Measurements from ENCODE around the gene CD4.

The CD4 gene

DNA sequence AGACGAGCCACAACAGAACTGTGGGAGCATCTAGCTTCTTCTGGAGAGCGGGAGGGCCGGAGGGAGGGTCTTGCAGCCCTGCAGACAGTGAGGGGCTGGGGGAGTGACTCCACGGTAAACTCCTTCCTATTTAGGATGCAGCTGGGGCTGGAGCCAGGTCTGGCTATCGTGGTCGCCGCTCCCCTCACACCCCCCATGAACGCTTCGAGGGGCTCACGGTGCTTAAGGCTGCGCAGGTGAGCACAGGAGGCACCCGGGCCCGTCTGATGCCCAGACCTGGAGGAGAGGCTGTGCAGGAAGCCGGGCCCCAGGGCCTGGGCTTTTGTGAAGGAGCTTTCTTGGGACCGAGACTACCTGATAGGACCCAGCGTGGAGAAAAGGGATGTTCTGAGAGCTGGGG, 47.5 kb downstream of the CD4 start:
- no peak overlapping the region for H3K9ac ChIP-seq (ENCODE audit: low read length)
- H4K5ac ChIP-seq (ENCODE audit: low read length), result no peak overlapping the region
- no peaks in the 10 kb centered on the region for H3K27me3 ChIP-seq (ENCODE audit: insufficient read depth, low read length, poor library complexity)
- no peak overlapping the region for H3K4me3 ChIP-seq (ENCODE audit: low read length)
- no peak overlapping the region for H3K27ac ChIP-seq (ENCODE audit: low read depth, low read length)
- no peak overlapping the region for H2BK120ac ChIP-seq (ENCODE audit: low read depth, low read length)
- no peaks in the 10 kb centered on the region for H3K79me1 ChIP-seq (ENCODE audit: low read length)
- H3K79me2 ChIP-seq (ENCODE audit: control insufficient read depth, insufficient read depth, low read length), result no peaks in the 10 kb centered on the region
- no peak overlapping the region for H3K4me2 ChIP-seq (ENCODE audit: low read length)
- H2BK5ac ChIP-seq (ENCODE audit: low read length), result no peak overlapping the region
- no peak overlapping the region for H3K23ac ChIP-seq (ENCODE audit: low read length)
- H3K4me1 ChIP-seq (ENCODE audit: control insufficient read depth, low read depth, low read length), result no peaks in the 10 kb centered on the region
- no peak overlapping the region for H2BK15ac ChIP-seq (replicated peaks; ENCODE audit: low read depth)
- H3K18ac ChIP-seq (ENCODE audit: low read length), result no peak overlapping the region
- H2AK5ac ChIP-seq (ENCODE audit: low read length), result no peak overlapping the region
- no peak overlapping the region for H4K8ac ChIP-seq (ENCODE audit: low read depth, low read length)
- H3K4ac ChIP-seq (ENCODE audit: low read depth, low read length), result no peak overlapping the region
- no peak overlapping the region for H3K56ac ChIP-seq (ENCODE audit: low read length)
- WGBS (ENCODE audit: extremely low coverage, insufficient coverage, low lambda C conversion rate), result no CpG with 5 or more reads among the region's 16 CpGs
- H3K36me3 ChIP-seq (ENCODE audit: control insufficient read depth, insufficient read depth, low read length), result peaks cover 18% of the 10 kb centered on the region
- DNase-seq, result no peak

DNA sequence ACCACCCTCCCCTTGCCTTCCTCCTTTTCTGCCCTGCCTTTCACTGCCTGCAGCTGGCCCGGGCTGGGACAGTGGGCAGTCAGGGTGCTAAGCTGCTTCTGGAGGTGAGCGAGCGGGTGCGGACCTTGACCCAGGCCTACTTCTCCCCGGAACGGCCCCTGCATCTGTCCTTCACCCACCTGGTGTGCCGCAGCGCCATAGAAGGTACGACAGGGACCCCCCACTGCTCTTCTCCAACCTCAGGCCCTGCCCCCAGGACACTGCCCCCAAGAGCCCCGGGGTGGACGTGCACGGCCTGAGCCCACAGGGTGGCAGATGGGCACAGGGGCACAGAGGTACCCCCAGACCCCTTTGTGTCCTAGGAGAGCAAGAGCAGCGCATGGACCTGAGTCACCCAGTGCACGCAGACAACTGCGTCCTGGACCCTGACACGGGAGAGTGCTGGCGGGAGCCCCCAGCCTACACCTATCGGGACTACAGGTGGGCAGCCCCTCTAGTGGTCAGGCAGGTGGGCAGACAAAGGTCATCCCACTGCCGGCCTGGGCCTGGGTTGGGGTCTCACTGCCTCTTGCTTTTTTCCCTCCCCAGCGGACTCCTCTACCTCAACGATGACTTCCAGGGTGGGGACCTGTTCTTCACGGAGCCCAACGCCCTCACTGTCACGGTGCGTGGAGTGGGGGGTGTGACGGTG, 48.2 kb downstream of the CD4 start:
- peaks cover 18% of the 10 kb centered on the region for H3K36me3 ChIP-seq (ENCODE audit: control insufficient read depth, insufficient read depth, low read length)
- no peaks in the 10 kb centered on the region for H3K27me3 ChIP-seq (ENCODE audit: insufficient read depth, low read length, poor library complexity)
- no peak for DNase-seq
- no peak overlapping the region for H4K8ac ChIP-seq (ENCODE audit: low read depth, low read length)
- H3K27ac ChIP-seq (ENCODE audit: low read depth, low read length), result no peak overlapping the region
- no peak overlapping the region for H4K5ac ChIP-seq (ENCODE audit: low read length)
- H3K79me1 ChIP-seq (ENCODE audit: low read length), result no peaks in the 10 kb centered on the region
- no peak overlapping the region for H2AK5ac ChIP-seq (ENCODE audit: low read length)
- WGBS (ENCODE audit: extremely low coverage, insufficient coverage, low lambda C conversion rate), result no CpG with 5 or more reads among the region's 26 CpGs
- no peak overlapping the region for H2BK15ac ChIP-seq (replicated peaks; ENCODE audit: low read depth)
- no peak overlapping the region for H3K4ac ChIP-seq (ENCODE audit: low read depth, low read length)
- no peaks in the 10 kb centered on the region for H3K4me1 ChIP-seq (ENCODE audit: control insufficient read depth, low read depth, low read length)
- H3K79me2 ChIP-seq (ENCODE audit: control insufficient read depth, insufficient read depth, low read length), result no peaks in the 10 kb centered on the region
- no peak overlapping the region for H3K4me2 ChIP-seq (ENCODE audit: low read length)
- H2BK5ac ChIP-seq (ENCODE audit: low read length), result no peak overlapping the region
- no peak overlapping the region for H3K4me3 ChIP-seq (ENCODE audit: low read length)
- H2BK120ac ChIP-seq (ENCODE audit: low read depth, low read length), result no peak overlapping the region
- no peak overlapping the region for H3K56ac ChIP-seq (ENCODE audit: low read length)
- no peak overlapping the region for H3K23ac ChIP-seq (ENCODE audit: low read length)
- no peak overlapping the region for H3K9ac ChIP-seq (ENCODE audit: low read length)
- no peak overlapping the region for H3K18ac ChIP-seq (ENCODE audit: low read length)

DNA sequence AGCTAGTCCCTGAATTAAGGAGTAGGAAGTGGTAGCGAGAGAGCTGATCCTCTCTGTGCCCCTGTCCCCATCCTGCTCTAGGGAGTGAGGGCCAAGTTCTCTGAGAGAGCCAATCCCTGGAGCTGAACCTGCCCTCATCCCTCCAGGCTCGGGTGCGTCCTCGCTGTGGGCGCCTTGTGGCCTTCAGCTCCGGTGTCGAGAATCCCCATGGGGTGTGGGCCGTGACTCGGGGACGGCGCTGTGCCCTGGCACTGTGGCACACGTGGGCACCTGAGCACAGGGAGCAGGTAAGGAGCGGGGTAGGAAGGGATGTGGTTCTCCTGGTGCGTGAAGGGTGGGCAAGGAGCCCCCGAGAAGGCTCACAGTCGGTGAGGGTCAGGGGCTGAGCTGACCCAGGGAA, 49.5 kb downstream of the CD4 start:
- no peak for DNase-seq
- Histone ChIP-seq H3K36me3 (ENCODE audit: control insufficient read depth, insufficient read depth, low read length) (peaks cover 16% of the 10 kb centered on the region), H2BK15ac (replicated peaks; ENCODE audit: low read depth) (no peak overlapping the region), H3K18ac (ENCODE audit: low read length) (no peak overlapping the region), H3K4ac (ENCODE audit: low read depth, low read length) (no peak overlapping the region), H3K79me1 (ENCODE audit: low read length) (no peaks in the 10 kb centered on the region), H3K27me3 (ENCODE audit: insufficient read depth, low read length, poor library complexity) (no peaks in the 10 kb centered on the region), H3K27ac (ENCODE audit: low read depth, low read length) (no peak overlapping the region), H4K8ac (ENCODE audit: low read depth, low read length) (no peak overlapping the region), H3K56ac (ENCODE audit: low read length) (no peak overlapping the region), H2AK5ac (ENCODE audit: low read length) (no peak overlapping the region), H3K4me2 (ENCODE audit: low read length) (no peak overlapping the region), H4K5ac (ENCODE audit: low read length) (no peak overlapping the region), H3K9ac (ENCODE audit: low read length) (no peak overlapping the region), H2BK5ac (ENCODE audit: low read length) (no peak overlapping the region), H3K4me3 (ENCODE audit: low read length) (no peak overlapping the region), H3K4me1 (ENCODE audit: control insufficient read depth, low read depth, low read length) (no peaks in the 10 kb centered on the region), H3K79me2 (ENCODE audit: control insufficient read depth, insufficient read depth, low read length) (no peaks in the 10 kb centered on the region), H3K23ac (ENCODE audit: low read length) (no peak overlapping the region), H2BK120ac (ENCODE audit: low read depth, low read length) (no peak overlapping the region)
- no CpG with 5 or more reads among the region's 16 CpGs for WGBS (ENCODE audit: extremely low coverage, insufficient coverage, low lambda C conversion rate)

DNA sequence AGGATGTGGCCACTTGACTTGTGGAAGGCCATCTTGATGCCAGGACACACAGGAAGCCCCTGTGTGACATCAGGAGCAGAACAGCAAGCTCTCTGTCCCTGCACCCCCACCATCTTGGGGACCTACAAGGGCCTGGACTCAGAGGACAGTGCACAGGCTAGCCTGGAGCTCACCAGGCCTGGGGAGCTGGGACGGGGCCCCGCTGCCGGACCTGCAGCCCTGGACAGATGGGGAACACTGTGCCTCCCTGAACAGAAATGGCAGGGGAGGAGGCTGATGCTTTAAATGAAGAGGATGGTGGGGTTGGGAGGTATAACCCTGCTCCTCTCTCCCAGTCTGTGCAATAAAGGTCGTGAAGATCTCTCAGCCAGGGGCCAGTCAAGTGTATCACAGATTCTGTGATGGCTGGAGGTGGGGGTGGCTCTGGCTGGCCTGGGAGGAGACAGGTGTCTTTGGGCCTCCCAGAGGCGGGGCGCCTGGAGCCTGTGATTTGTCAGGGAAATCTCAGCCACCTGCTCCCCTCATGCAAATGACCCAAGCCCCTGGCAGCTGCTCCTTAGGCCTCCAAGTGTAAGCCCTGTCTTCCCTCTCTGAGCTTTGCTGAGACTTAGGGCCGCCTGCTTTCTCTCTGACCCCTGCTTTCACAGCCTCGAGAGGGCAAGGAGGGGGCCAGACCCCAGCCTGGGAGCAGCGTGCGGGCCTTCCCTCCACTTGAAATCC, 50.3 kb downstream of the CD4 start:
- H2AK5ac ChIP-seq (ENCODE audit: low read length), result no peak overlapping the region
- H3K9ac ChIP-seq (ENCODE audit: low read length), result no peak overlapping the region
- H3K79me2 ChIP-seq (ENCODE audit: control insufficient read depth, insufficient read depth, low read length), result no peaks in the 10 kb centered on the region
- H2BK120ac ChIP-seq (ENCODE audit: low read depth, low read length), result no peak overlapping the region
- no peak overlapping the region for H4K5ac ChIP-seq (ENCODE audit: low read length)
- WGBS (ENCODE audit: extremely low coverage, insufficient coverage, low lambda C conversion rate), result no CpG with 5 or more reads among the region's 10 CpGs
- H3K4ac ChIP-seq (ENCODE audit: low read depth, low read length), result no peak overlapping the region
- H3K36me3 ChIP-seq (ENCODE audit: control insufficient read depth, insufficient read depth, low read length), result peaks cover 15% of the 10 kb centered on the region
- peak; percentile 8 for DNase-seq
- no peaks in the 10 kb centered on the region for H3K27me3 ChIP-seq (ENCODE audit: insufficient read depth, low read length, poor library complexity)
- no peak overlapping the region for H2BK5ac ChIP-seq (ENCODE audit: low read length)
- H3K4me1 ChIP-seq (ENCODE audit: control insufficient read depth, low read depth, low read length), result no peaks in the 10 kb centered on the region
- no peaks in the 10 kb centered on the region for H3K79me1 ChIP-seq (ENCODE audit: low read length)
- H4K8ac ChIP-seq (ENCODE audit: low read depth, low read length), result no peak overlapping the region
- H3K4me2 ChIP-seq (ENCODE audit: low read length), result no peak overlapping the region
- no peak overlapping the region for H3K27ac ChIP-seq (ENCODE audit: low read depth, low read length)
- no peak overlapping the region for H3K18ac ChIP-seq (ENCODE audit: low read length)
- H2BK15ac ChIP-seq (replicated peaks; ENCODE audit: low read depth), result no peak overlapping the region
- H3K56ac ChIP-seq (ENCODE audit: low read length), result no peak overlapping the region
- H3K23ac ChIP-seq (ENCODE audit: low read length), result no peak overlapping the region
- no peak overlapping the region for H3K4me3 ChIP-seq (ENCODE audit: low read length)

DNA sequence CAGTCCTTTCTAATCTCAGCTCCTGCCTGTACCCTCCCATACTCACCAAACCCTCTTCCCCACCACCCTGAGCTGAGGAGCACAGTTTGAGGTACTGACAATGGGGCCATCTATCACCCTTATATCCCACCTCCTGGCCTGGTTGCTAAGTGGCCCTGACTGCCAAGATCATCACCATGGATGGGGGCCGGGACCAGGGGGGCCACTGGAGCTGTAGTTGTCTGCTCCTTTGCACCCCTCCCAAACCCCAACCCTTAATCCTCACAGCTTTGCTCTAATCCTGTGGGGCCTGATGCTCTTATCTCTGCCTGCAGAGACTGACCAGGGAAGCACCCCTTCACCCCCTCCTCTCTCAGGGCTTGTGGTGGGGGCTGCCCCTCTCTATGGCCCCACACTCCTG, 51.0 kb downstream of the CD4 start:
- no peak overlapping the region for H4K8ac ChIP-seq (ENCODE audit: low read depth, low read length)
- no peaks in the 10 kb centered on the region for H3K27me3 ChIP-seq (ENCODE audit: insufficient read depth, low read length, poor library complexity)
- no peaks in the 10 kb centered on the region for H3K4me1 ChIP-seq (ENCODE audit: control insufficient read depth, low read depth, low read length)
- no peak overlapping the region for H3K4me2 ChIP-seq (ENCODE audit: low read length)
- no peak overlapping the region for H2BK5ac ChIP-seq (ENCODE audit: low read length)
- H3K4me3 ChIP-seq (ENCODE audit: low read length), result no peak overlapping the region
- no peak for DNase-seq
- H3K36me3 ChIP-seq (ENCODE audit: control insufficient read depth, insufficient read depth, low read length), result peaks cover 19% of the 10 kb centered on the region
- no peak overlapping the region for H3K9ac ChIP-seq (ENCODE audit: low read length)
- no peak overlapping the region for H3K4ac ChIP-seq (ENCODE audit: low read depth, low read length)
- H2BK120ac ChIP-seq (ENCODE audit: low read depth, low read length), result no peak overlapping the region
- no peak overlapping the region for H2AK5ac ChIP-seq (ENCODE audit: low read length)
- H3K79me1 ChIP-seq (ENCODE audit: low read length), result no peaks in the 10 kb centered on the region
- no peak overlapping the region for H3K27ac ChIP-seq (ENCODE audit: low read depth, low read length)
- H3K23ac ChIP-seq (ENCODE audit: low read length), result no peak overlapping the region
- H3K79me2 ChIP-seq (ENCODE audit: control insufficient read depth, insufficient read depth, low read length), result no peaks in the 10 kb centered on the region
- no CpG with 5 or more reads among the region's 1 CpG for WGBS (ENCODE audit: extremely low coverage, insufficient coverage, low lambda C conversion rate)
- H3K18ac ChIP-seq (ENCODE audit: low read length), result no peak overlapping the region
- H4K5ac ChIP-seq (ENCODE audit: low read length), result no peak overlapping the region
- H3K56ac ChIP-seq (ENCODE audit: low read length), result no peak overlapping the region
- H2BK15ac ChIP-seq (replicated peaks; ENCODE audit: low read depth), result no peak overlapping the region
